Measurements from ENCODE around the gene RAI14.

GRCh38 chr5:34789639-34790038, 133.5 kb downstream of the RAI14 start:
- TF ChIP-seq, protein P1, sequence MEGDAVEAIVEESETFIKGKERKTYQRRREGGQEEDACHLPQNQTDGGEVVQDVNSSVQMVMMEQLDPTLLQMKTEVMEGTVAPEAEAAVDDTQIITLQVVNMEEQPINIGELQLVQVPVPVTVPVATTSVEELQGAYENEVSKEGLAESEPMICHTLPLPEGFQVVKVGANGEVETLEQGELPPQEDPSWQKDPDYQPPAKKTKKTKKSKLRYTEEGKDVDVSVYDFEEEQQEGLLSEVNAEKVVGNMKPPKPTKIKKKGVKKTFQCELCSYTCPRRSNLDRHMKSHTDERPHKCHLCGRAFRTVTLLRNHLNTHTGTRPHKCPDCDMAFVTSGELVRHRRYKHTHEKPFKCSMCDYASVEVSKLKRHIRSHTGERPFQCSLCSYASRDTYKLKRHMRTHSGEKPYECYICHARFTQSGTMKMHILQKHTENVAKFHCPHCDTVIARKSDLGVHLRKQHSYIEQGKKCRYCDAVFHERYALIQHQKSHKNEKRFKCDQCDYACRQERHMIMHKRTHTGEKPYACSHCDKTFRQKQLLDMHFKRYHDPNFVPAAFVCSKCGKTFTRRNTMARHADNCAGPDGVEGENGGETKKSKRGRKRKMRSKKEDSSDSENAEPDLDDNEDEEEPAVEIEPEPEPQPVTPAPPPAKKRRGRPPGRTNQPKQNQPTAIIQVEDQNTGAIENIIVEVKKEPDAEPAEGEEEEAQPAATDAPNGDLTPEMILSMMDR (IDR thresholded peaks at IDR 0.05; ENCODE audit: low read depth, low read length), result no peak
- no peak for TF ChIP-seq EZH2phosphoT487 (IDR thresholded peaks at IDR 0.05; ENCODE audit: low read depth)

All from OCI-LY3 (cell line).